RPMI7951 (cell line): ENCODE results near the gene TMEM42. TPM values are rescaled to one million over a fixed set of nuclear protein-coding genes. Genes with fewer than 3 reads are reported as not detected.
"Not testable (repeated sequence)": the region's sequence is repeated elsewhere in the genome, so short reads cannot be mapped to it uniquely, and the experiment has no call there.

Experiments
- DNase-seq: peaks from one replicate; pipeline ENCODE4 v3.0.0-alpha.2; 2012; ENCODE audit warnings: low read depth
- total RNA-seq: library from RNA; depleted of rRNA; stranded (reverse); fragments of >200 nt; shearing (Covaris generic); gene quantifications from 2 replicates; pipeline ENCODE4 v1.2.3, GENCODE V29; 2014; rRNA removed

Gene TMEM42
- 11.8 and 17.0 TPM in 2 replicates for total RNA-seq

DNA sequence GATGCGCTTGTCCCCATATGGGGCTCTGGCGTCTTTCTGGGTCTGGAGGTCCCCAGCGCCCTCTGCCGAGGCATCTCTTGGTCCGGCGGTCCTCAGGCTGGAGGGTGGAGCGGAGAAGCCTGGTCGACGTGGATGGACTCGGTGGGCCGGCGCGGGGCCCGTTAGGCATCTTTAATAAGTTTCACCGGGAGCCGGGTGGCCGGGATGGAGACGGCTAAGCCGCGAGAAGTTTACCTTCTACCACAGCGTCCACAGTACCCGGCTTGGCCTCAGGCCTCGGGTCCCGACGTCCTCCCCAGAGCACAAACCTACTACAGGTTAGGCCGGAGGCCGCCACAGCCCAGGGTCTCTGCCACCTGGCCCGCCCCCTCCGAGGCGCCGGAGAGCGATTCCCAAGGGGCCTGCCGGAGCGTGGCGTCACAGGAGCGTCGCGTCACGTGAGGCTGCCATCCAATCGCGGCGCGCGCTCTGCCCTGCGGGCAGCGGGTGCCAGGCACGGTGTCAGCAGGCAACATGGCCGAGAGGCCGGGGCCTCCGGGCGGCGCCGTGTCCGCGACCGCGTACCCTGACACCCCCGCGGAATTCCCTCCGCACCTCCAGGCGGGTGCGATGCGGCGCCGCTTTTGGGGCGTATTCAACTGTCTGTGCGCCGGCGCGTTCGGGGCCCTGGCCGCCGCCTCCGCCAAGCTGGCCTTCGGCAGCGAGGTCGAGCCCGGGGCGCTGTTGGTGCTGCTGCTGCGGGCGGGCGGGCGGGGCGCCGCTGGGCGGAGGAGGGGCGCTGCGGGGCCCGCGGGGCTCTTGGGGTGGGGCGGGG lies at the start of gene TMEM42:
Gene TMEM42 (plus strand): TSS at position 501 of the 814 bp plus-strand sequence. CDS start 13 bp downstream, at position 514.
- DNase-seq, result peak; percentile 85

DNA sequence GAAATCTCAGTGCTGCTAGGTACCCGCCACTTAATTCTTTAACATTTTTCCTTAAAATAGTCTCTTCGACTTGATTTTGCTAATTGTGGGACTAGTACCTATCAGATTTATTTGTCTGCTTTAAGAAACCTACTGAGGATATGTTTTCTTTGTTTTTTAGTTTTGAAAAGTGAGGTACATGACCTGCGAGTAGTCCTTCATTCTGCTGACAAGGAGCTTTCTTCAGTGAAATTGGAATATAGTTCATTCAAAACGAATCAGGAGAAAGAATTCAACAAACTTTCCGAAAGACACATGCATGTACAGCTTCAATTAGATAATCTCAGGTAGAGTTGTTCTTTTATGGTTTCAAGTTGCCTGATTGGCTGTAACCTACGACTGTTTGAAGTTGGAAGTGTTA lies 47.0 kb upstream of the TMEM42 start:
- no peak for DNase-seq

DNA sequence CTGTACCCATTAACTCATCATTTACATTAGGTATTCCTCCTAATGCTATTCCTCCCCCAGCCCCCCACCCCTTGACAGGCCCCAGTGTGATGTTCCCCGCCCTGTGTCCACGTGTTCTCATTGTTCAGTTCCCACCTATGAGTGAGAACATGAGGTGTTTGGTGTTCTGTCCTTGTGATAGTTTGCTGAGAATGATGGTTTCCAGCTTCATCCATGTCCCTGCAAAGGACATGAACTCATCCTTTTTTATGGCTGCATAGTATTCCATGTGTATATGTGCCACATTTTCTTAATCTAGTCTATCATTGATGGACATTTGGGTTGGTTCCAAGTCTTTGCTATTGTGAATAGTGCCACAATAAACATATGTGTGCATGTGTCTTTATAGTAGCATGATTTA lies 45.4 kb upstream of the TMEM42 start:
- not testable (repeated sequence) for DNase-seq

DNA sequence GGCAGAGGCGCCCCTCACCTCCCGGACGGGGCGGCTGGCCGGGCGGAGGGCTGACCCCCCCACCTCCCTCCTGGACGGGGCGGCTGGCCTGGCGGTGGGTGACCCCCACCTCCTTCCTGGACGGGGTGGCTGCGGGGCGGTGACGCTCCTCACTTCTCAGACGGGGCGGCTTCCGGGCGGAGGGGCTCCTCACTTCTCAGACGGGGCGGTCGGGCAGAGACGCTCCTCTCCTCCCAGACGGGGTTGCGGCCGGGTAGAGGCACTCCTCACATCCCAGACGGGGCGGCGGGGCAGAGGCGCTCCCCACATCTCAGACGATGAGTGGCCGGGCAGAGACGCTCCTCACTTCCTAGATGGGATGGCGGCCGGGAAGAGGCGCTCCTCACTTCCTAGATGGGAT lies 40.5 kb upstream of the TMEM42 start:
- not testable (repeated sequence) for DNase-seq

DNA sequence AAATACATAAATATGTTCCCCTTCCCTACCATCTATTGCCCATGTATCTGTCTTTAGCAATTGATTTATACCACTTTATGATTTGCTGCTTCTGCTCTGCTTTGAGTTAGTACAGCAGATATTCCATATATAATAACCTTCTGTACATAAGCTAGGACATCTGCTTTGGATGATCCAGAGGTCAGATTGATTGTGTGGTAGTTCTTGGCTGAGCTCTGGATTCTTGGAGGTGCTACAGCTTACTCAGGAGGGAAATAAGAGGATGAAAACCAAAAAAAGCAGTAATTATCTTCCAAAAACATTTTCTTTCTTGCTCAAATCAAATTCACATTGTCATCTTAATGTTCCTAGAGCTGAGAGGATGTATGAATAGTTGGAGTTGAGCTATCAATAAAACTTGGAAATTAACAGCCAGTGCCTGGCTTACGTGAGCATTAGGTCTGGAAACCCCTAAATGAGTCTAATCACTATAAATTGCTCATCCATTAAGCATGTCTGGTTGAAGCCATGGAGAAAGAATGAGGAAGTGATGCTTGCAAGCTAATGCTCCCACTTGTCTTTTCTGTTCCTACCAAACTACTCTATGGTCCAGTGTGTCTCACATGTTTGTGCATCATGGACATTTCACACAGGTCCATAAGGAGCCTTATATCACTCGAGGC lies 36.3 kb upstream of the TMEM42 start:
- DNase-seq, result no peak

DNA sequence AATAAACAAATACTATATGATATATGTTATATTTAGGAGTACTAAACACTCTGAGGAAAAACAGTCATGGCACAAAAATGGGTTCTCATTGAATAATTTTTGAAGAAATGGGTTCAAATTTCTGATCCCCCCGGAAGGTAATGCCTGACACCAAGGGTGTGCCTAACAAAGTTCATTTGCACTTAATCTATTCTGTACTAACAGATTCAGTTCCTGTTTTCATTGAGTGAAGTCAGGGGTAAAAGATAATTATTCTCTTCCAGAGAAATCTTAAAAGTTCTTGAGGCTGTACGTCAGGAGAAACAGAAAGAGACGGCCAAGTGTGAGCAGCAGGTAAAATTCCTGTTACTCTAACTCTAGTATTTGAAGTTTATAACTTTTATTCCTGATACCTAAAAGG lies 34.5 kb upstream of the TMEM42 start:
- DNase-seq, result no peak

DNA sequence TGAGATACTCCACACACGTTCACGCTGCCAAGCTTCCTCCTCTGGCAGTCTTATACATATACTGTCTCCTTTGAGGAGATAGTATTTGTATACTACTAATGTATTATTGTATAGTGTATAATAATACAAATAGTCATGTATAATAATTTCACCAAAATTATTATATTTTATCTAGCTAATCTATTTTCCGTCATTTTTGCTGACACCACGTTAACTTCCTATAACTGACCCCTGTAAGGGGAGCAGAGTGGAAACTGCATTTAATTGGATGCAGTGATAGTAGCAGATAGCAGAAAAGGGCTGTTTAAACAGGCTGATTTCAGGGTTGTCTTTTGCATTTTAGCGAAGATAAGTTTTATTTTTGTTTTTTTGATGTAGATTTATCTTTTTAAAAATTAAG lies 30.5 kb upstream of the TMEM42 start:
- DNase-seq, result no peak

DNA sequence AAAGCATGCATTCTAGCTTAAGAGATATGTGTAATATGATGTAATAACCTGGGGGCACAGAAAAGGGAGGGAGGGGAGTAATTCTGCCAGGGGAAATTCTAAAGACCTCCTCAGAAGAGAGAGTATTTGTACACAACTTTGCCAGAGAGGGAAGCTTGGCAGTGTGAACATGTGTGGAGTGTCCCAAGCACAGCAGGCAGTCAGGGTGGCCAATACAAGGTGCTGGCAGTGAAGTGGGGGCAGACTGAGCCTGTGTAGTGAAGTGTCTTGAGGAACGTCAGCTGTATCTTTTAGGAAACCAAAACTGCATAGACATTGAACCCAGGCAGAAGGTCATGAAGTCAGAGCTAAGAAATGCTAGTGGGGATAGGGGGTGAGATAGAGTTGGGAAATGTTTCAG lies 29.7 kb upstream of the TMEM42 start:
- DNase-seq, result no peak

DNA sequence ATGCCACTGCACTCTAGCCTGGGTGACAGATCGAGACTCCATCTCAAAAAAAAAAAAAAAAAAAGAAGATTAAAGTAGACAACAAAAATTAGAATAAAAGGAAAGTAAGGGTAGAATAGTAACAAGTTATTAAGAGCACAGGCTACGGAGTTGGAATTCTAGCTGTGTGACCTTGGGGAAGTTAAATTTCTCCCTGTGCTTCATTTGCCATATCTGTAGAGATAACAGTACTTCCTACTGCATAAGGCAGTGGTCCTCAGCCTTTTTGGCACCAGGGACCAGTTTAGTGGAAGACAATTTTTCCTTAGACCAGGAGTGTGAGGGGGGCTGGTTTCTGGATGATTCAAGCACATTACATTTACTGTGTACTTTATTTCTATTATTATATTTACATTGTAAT lies 28.7 kb upstream of the TMEM42 start:
- no peak for DNase-seq

DNA sequence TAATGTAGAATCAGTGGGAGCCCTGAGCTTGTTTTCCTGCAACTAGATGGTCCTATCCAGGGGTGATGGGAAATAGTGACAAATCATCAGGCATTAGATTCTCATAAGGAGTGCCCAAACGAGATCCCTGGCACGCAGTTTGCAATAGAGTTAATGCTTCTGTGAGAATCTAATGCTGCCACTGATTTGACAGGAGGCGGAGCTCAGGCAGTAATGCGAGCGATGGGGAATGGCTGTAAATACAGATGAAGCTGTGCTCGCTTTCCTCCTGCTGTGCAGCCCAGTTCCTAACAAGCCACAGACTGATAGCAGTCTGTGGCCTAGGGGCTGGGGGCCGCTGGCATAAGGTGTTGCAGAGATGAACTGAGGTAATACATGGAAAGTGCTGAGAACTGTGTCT lies 28.3 kb upstream of the TMEM42 start:
- no peak for DNase-seq

DNA sequence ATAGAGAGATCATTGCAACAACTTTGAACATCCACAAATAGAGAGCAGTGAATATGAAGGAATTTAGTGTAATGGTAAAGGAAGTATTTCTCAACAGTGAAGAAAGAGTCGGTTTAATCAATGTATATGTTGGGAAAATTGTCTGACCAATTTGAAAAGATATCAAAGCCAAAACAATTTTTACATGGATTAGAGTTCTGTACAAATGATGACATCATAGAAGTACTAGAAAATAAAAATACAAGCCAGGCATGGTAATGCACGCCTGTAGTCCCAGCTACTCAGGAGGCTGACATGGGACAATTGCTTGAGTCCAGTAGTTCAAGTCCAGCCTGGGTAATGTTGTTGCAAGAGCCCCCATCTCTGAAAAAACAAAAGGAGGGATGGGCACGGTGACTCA lies 26.0 kb upstream of the TMEM42 start:
- DNase-seq, result no peak

DNA sequence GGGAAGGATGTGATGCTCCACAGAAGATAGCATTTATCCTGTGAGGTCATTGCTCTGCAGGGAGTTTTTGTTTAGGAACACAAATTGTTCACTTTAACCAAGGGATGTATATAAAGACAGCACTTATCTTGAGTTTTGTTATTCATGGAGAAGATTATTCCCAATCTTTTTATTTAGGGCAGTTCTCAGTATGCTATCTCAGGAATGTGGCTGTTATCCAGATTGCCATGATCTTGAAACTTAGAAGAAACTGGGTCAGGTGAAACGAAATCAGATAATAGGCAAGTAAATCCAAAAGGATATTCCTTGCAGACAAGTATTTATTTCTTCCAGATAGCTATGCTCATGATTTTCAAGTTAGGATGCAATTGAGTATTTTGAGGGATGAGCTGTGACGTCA lies 19.3 kb upstream of the TMEM42 start:
- DNase-seq, result no peak

DNA sequence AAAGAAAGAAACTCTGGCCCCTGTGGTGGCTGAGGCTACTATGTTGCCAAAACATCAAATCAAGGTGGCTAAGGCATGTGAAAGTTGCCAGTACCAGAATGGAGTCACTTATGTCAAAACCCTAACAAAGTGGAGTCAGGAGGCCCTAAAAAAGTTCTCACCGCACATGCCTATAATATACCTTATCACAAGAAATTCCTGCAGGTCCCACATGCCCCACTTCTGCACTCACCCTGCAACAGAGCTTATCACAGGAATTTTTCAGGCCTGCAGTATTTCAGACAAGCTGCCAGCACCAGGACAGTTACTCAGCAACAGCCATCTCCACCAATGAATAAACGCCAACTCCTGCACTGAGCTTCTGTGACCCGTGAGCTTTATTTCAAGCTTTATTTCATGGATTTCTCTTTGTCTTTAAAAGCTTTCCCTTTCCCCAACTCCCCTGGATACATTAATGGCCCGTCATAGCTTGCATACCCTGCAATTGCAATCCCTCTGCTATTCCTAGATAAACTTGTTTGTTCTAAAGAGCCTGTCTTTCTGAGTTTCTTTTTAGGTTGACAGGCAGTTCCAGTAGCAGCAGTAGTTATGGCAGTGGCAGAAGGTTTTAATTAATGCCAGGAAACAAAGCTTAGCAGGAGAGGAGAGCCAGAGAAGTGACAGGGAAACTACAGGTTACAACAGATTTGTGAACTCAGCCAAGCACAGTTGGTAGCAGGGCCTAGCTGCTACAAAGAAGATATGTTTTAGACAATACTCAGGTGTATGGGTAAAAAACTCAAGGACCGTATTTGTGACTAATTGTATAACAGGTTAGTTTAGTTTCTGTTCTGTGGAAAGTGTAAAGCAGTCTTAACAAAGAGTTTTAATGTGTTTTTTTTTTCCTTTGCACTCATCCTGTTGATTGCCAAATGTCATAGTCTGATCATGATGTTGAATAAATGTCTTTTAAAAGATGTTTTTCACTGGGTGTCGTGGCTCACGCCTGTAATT lies 15.9 kb upstream of the TMEM42 start:
- DNase-seq, result no peak

DNA sequence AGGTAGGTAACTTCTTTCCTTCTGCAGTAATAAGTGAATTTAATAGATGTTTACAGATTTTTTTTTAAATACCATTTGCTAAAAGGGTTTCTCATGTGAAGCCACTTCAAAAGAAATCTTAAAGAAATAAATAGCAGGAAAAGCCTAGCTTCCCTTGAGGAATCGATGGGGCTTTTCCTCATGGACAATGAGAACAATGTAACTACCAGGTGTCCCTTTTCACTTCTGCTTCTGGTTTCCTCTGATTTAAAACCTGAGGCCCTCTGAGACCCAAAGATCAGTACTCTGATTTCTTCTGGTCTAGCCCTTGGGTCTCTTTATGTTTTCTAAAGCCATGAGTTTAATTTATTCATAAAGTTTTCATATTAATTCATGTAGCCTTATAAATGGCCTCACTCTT lies 13.1 kb upstream of the TMEM42 start:
- DNase-seq, result no peak

DNA sequence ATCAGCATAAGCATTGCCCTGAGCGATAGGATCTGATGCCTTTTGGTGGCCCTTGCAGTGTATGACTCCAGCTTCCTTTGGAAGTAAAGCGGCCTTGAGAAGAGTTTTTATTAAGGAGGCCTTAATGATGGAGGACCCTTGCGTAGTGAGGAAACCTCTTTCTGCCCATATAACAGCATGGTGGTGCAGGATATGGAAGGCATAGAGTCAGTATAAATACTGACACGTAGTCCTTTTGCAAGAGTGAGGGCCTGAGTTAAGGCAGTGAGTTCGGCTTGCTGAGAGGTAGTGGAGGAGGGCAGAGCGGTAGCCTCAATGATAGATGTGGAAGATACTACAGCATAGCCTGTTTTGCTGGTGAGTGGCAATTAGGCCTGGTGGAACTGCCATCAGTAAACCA lies 5.0 kb upstream of the TMEM42 start:
- DNase-seq, result not testable (repeated sequence)

DNA sequence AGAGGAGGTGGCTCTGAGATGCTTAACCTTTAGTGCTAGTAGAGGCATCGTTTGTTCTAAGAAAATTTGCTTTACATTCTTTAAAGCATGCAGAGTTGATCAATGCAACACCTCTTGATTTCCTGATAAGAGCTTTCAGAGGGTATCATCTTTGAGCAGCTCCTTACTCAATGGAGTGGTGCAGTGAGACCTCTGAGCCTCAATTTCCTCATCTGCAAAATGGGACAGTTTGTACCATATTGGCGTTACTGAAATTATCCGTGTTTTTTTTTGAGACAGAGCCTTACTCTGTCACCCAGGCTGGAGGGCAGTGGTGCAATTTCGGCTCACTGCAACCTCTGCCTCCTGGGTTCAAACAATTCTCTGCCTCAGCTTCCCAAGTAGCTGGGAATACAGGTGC lies 1.6 kb upstream of the TMEM42 start:
- no peak for DNase-seq

DNA sequence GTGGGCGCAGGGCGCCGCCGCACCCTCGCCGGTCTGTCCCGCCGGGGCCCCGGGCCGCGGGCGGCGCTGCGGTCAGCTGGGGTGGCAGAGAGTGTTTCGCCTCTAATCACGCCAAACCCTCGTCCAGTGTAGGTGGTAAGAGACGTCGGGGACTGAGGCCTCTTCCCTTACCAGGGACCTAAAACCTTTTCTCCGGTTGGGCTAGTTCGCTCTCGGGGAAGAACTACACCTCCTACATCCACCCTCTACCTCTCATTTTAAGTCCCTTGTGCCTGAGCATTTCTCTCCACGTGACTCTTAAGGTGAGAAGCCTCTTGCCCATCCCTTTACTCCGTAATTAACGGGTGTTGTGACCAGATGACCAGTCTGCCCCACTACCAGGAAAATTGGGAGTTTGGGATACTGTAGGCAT lies 520 bp downstream of the TMEM42 start:
- peak; percentile 50 for DNase-seq

DNA sequence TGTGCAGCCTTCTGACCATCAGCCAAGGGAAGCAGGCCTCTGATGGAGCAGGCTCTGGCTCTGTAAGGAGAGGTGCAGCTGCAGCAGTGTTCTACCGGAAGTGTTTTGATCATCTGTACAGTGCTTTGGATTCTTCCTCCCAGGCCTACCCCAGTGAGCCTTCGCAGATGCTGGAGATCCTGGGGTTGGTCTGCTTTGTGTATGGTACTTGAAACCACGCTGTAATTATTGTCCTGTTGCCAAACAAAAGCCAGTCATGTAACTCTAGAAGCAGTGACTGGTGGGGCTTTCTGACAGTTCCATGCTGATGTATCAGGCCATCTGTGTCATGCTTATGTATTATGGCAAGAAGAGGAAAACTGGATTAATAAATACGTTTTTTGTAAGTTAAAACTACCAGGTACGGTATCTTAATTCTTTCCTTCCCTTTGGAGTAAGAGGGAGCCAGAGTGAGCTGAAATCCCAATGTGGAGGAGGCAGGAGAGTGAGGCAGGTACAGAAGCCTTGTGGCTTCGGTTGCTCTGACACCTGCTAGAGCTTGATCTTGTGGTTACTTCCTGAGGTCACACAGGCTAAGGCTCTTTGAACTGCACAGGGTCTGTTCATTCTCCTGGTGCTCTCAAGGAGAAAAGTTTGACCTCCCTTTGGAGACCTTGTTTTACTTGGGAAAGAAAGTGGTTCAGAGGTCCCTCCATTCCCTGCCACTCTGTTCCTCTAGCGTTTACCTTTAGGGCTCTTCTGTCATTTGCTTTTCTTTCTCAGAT lies 3.7 kb downstream of the TMEM42 start:
- DNase-seq, result no peak

DNA sequence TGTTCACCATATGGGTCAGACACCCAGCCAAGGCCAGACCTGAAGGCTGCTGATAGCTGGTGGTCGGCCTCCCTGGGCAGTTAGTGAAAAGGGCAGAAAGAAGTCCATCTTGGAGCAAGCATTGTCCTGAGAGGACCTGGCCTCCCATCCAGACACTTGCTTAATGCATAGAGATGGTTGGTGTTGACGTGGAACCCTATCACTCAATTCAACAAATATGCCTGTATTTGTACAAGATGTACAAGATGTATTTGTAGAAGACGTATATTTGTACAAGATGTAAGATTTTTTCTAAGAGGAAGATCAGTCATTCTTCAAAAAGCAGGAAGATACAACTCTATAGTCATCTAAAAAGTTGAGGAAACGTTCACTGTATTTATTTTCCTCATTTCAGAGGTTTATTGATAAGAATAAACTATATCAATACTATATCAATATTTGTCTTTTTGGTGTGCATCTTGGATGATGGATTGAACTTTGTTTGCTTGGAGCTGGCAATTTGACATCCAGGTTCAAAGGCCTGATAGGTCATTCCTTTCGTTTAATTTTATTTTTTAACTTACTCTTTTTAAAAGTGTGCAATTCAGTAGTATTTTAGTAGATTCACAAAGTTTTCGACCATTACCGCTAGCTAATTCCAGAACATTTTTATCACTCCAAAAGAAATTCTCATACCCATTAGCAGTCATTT lies 5.9 kb downstream of the TMEM42 start:
- no peak for DNase-seq

DNA sequence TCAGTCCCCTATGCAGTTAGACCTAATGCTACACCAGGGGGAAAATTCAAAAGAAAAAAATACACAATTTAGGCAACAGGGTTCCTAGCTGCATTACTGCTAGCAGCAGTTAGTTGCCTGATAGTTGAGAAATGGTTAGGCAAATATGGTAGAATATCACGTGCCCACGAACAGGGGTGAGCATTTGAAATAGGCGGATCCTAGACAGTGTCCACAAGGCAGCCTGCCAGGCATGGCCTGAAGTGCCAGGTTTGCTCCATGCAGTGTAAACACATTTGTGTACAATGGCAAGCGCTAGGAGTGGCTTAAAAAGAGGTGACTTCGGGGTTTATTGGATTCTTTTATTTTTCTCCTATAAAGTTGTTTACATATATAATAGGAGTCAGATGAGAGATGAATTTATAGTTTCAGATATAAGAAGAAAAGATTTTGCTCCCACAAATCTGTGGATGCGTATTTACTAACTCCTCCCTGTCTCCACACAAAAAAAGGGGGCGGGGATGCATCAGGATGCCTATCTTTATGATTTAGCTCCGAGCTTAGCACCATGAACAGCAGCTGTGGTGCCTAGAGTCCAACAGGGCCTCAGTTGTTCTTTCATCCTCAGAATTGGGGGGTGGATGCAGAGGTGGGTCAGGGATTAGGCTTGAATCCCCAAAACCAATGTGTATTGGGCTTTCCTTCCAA lies 8.8 kb downstream of the TMEM42 start:
- DNase-seq, result no peak
